Suprapubic skin (tissue), 4 donors: Measurements from ENCODE around the gene TMEM170A. TPM values are rescaled to one million over a fixed set of nuclear protein-coding genes. Genes with fewer than 3 reads are reported as not detected.

Experiments
- DNase-seq, 2 donors: peaks; one replicate each; pipeline ENCODE4 v3.0.0-alpha.2; 2019; ENCODE audit warnings: low spot score in 2 of 2
- H3K27ac ChIP-seq: fragments of 200-600 bp; sonication (generic); one replicate; pipeline ENCODE4 v1.5.1; 2019
- H3K27me3 ChIP-seq: fragments of 200-600 bp; sonication (generic); one replicate; pipeline ENCODE4 v1.5.1; 2019
- H3K36me3 ChIP-seq: fragments of 200-600 bp; sonication (generic); one replicate; pipeline ENCODE4 v1.5.1; 2019
- H3K4me1 ChIP-seq: fragments of 200-600 bp; sonication (generic); one replicate; pipeline ENCODE4 v1.5.1; 2019
- H3K4me3 ChIP-seq: fragments of 200-600 bp; sonication (generic); one replicate; pipeline ENCODE4 v1.5.1; 2019; ENCODE audit warnings: mild to moderate bottlenecking
- H3K9me3 ChIP-seq: fragments of 200-600 bp; sonication (generic); one replicate; pipeline ENCODE4 v1.5.1; 2019
- CTCF ChIP-seq, 2 donors: fragments of 200-600 bp in 1 of 2; fragments of 450-650 bp in 1 of 2; sonication (generic) in 1 of 2; IDR thresholded peaks; one replicate each; pipeline ENCODE4 v1.5.1; 2016 to 2019; ENCODE audit warnings: antibody characterized with exemption in 2 of 2, mild to moderate bottlenecking in 1 of 2, moderate library complexity in 1 of 2
- EP300 ChIP-seq: sonication (generic); formaldehyde crosslinking; IDR thresholded peaks from one replicate; pipeline ENCODE4 v1.6.1; 2017; ENCODE audit warnings: antibody characterized with exemption
- POLR2A ChIP-seq, 2 donors: fragments of 450-650 bp; IDR thresholded peaks; one replicate each; pipeline ENCODE4 v1.6.1; 2017; ENCODE audit warnings: antibody characterized with exemption in 2 of 2, mild to moderate bottlenecking in 2 of 2, moderate library complexity in 2 of 2
- POLR2AphosphoS5 ChIP-seq, 3 donors: sonication (generic); formaldehyde crosslinking; IDR thresholded peaks; one replicate each; pipeline ENCODE4 v1.6.1; 2017; ENCODE audit warnings: antibody characterized with exemption in 3 of 3
- WGBS: methylation state at CpG from one replicate; pipeline ENCODE4 v1.1.5; 2018; 5-methylcytosine and 5-hydroxymethylcytosine counted together
- total RNA-seq, 4 donors: library from RNA; depleted of rRNA; stranded (reverse); fragments of >200 nt; gene quantifications; one replicate each; pipeline ENCODE4 v1.1.0, GENCODE V29; 2016

TMEM170A gene
- total RNA-seq, 4 donors from 2014 or later: 15.8 to 17.5 (median 16.5) TPM

- TF ChIP-seq POLR2A (IDR thresholded peaks at IDR 0.05) (no peak), POLR2AphosphoS5 (IDR thresholded peaks at IDR 0.05) (no peak), EP300 (no peak), CTCF (IDR thresholded peaks at IDR 0.05) (no peak)
- Histone ChIP-seq H3K27me3 (no peaks in the 10 kb centered on the region), H3K4me1 (peaks cover 15% of the 10 kb centered on the region), H3K9me3 (no peaks in the 10 kb centered on the region), H3K36me3 (peaks cover 8% of the 10 kb centered on the region), H3K4me3 (no peak overlapping the region), H3K27ac (no peak overlapping the region)
- no peak for DNase-seq
- WGBS: 70% methylated on average over 1 of the region's 1 CpG
Measured at GRCh38 chr16:75398333-75398732, 66.2 kb downstream of the TMEM170A start.

GRCh38 chr16:75394941-75395340 lies 69.5 kb downstream of the TMEM170A start:
- TF ChIP-seq POLR2AphosphoS5 (IDR thresholded peaks at IDR 0.05) (no peak), EP300 (no peak), POLR2A (IDR thresholded peaks at IDR 0.05) (no peak), CTCF (IDR thresholded peaks at IDR 0.05) (no peak)
- Histone ChIP-seq H3K4me3 (no peak overlapping the region), H3K27me3 (no peaks in the 10 kb centered on the region), H3K4me1 (no peaks in the 10 kb centered on the region), H3K27ac (no peak overlapping the region), H3K36me3 (peaks cover 22% of the 10 kb centered on the region), H3K9me3 (no peaks in the 10 kb centered on the region)
- DNase-seq: no peak
- 82% methylated on average over 5 of the region's 5 CpGs for WGBS

Other genes with a start within 250 kb of the TMEM170A start
- not detected for gene CTRB1, start 245.7 kb downstream of the TMEM170A start, total RNA-seq
- gene BCAR1, start 213.1 kb downstream of the TMEM170A start, total RNA-seq: 10 to 100 TPM; 26.5 to 39.2 (median 30.9) TPM
- gene CFDP1, start 31.2 kb downstream of the TMEM170A start, total RNA-seq: 10 to 100 TPM; 36.7 to 81.4 (median 48.2) TPM
- under 1 TPM in 3 of 4 donors, not detected in 1; 0.17 to 0.73 (median 0.30) TPM for gene CHST6, start 30.8 kb upstream of the TMEM170A start, total RNA-seq
- under 1 TPM in 2 of 4 donors, not detected in 2; 0.31 to 0.56 TPM for gene CHST5, start 71.4 kb upstream of the TMEM170A start, total RNA-seq
- 10 to 100 TPM in 2 of 4 donors, 1 to 10 TPM in 2; 6.0 to 11.9 (median 9.3) TPM for gene TMEM231, start 91.6 kb upstream of the TMEM170A start, total RNA-seq
- gene GABARAPL2, start 101.7 kb upstream of the TMEM170A start, total RNA-seq: 100 to 1,000 TPM in 2 of 4 donors, 10 to 100 TPM in 2; 76.2 to 135 (median 99.6) TPM
- 10 to 100 TPM; 41.4 to 84.2 (median 55.2) TPM for gene ADAT1, start 158.6 kb upstream of the TMEM170A start, total RNA-seq
- 100 to 1,000 TPM in 3 of 4 donors, 10 to 100 TPM in 1; 85.9 to 128 (median 106) TPM for gene KARS1, start 183.0 kb upstream of the TMEM170A start, total RNA-seq
- gene TERF2IP, start 183.1 kb upstream of the TMEM170A start, total RNA-seq: 10 to 100 TPM; 42.2 to 67.1 (median 55.8) TPM
- not detected for gene CPHXL2, start 212.3 kb upstream of the TMEM170A start, total RNA-seq
- not detected for gene DUXB, start 236.8 kb upstream of the TMEM170A start, total RNA-seq